Left renal pelvis (tissue), 4 donors: ENCODE measurements around the gene ANKRD2. TPM values are rescaled to one million over a fixed set of nuclear protein-coding genes. Genes with fewer than 3 reads are reported as not detected.

Experiments used
- DNase-seq, 4 donors: peaks; one replicate each; pipeline ENCODE4 v3.0.0-alpha.2; 2013; ENCODE audit warnings: low read depth in 4 of 4, low spot score in 3 of 4
- polyA plus RNA-seq, 4 donors: library from polyadenylated mRNA; unstranded; fragments of 120-200 nt; gene quantifications; one replicate each; pipeline ENCODE4 v1.2.1, GENCODE V29; 2013; ENCODE audit not compliant: insufficient read length in 4 of 4

Gene ANKRD2
- polyA plus RNA-seq, 4 donors = 0.40 to 0.49 (median 0.44) TPM

GRCh38 chr10:97590748-97591495, 18.3 kb downstream of the ANKRD2 start:
- DNase-seq = no peak

- no peak for DNase-seq
These were observed 20.8 kb downstream of the ANKRD2 start for GRCh38 chr10:97593421-97593820.

DNA sequence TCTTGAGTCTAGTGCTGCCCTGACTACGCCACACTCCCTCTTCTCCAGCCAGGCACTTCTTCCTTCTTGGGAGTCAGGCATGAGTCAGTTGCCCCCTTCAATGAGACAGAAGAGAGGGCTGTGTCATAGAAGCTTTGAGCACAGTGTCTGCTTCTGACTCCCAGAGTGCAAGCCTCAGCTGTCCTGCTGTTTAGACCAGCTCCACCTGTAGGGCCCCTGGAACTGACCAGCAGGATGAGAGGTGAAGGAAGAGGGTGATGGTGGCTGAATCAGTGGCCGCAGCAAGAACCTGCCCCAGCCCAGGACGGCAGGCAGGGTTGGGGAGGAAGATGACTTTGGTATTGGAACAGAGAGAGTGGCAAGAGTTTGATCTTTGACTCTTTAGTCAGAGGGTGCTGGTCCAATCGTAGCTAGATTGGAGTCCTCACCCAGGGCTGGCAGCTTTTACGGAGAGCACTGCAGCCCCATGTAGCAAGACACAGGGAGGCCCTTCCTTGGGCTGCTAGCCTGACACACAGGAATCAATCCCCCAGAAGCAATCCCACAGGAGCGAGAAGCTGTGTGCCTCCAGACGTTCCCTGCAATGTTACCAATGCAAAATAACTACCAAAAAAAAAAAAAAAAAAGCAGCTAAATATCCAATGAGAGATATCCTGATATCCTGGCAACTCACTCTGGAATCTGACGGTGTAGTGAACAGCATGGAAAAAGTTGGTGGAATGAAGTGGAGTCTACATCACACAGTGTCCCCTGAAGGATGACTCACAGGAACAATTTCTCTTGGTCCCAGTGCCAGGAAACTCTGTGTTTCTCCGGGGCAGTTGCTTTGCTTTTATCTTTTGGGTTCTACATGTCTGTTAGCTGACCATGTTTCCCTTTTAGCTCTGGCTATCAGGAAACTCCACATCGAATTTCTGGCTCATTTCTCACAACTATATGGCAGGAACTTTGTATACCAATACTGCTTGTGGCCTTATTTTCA, 23.8 kb downstream of the ANKRD2 start:
- DNase-seq = no peak

DNA sequence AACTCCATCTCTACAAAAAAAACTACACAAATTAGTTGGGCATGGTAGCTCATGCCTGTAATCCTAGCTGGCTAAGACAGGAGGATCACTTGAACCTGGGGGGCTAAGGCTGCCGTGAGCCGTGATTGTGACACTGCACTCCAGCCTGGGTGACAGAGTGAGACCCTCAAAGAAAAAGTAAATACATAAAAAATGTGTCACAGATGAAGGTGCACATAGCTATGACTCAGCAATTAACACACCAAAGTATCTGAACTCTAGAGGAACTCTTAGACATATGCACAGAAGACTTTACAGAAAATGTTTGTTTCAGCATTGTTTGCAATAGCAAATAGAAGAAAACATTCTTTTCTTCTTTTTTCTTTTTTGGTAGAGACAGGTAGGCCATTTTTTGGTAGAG, 25.2 kb downstream of the ANKRD2 start:
- no peak for DNase-seq

GRCh38 chr10:97598407-97599271, 26.1 kb downstream of the ANKRD2 start:
- no peak for DNase-seq

DNA sequence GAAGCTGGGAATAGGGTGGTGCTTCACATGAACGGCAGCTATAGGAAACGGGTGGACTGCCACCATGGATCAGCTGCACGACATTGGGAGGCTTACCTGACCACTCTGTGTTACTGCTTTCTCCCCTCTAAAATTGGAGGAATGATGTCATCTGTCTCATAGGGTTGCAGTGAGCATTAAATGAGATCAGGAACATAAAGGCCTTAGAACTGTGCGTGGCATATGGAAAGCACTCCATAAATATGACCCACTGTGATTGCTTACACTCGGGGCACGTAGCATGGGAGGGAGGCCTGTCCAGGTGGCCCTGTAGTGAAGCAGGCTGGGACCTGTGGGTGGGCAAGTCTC, 26.7 kb downstream of the ANKRD2 start:
- DNase-seq = no peak

GRCh38 chr10:97600616-97601015, 28.0 kb downstream of the ANKRD2 start:
- DNase-seq = no peak

- DNase-seq = no peak
These were observed 29.0 kb downstream of the ANKRD2 start for GRCh38 chr10:97601268-97602215.

- no peak for DNase-seq
These were observed 34.6 kb downstream of the ANKRD2 start for GRCh38 chr10:97607095-97607636.

DNA sequence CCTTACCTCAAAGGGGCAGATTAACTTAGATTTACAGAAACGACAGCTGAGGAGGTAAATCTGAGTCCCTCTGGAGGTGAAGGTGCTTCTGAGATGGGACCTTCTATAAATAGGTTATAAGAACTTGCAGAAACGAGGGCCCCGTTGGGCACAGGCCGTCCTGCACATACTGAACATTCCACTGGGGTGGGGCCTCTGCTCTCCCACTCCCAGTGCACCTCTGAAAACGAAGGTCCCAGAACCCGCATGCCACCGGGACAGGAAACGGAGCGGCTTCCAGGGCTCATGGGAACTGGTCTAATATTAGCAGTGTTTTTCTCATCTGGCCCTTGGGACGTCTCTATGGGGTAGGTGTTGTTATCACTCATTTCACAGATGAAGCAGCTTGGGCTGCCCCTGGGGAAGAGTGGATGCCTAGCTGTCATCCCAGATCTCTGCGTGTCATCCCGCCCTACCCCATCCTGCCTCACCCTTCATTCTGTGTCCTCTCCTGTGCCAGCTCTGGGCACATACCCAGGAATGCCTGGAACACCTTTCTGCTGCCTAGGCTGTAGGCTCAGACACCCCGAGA, 36.5 kb downstream of the ANKRD2 start:
- no peak for DNase-seq

DNA sequence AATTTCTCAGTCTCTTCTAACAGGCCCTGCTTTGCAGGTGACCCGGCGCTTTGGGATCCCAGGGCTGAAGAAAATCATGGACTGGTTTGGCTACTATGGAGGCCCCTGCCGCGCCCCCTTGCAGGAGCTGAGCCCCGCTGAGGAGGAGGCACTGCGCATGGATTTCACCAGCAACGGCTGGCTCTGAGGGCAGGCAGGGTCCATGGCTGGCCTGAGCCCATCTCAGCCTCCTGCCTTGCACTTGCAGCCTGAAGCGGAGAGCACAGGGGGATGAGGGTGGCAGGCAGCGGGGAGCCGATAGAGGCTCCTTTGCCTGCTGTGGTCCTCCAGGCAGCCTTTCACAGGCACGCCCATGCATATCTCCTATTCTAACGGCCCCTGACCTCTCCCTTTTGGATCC, 38.9 kb downstream of the ANKRD2 start:
- DNase-seq = no peak

GRCh38 chr10:97612386-97612785, 39.8 kb downstream of the ANKRD2 start:
- DNase-seq = no peak

DNA sequence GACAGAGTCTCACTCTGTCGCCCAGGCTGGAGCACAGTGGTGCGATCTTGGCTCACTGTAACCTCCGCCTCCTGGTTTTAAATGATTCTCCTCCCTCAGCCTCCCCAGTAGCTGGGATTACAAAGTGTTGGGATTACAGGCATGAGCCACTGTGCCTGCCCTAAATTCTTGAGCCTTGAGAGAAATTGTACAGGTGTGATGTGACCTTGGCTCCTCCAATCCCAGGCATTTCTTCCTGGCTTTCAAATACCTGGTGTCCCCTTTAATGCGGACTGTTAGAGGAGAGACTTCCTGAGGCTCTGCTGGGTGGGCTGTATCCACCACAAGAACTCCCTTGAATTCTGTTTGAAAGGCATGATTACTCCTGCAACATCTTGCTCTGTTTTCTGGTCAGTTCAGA, 45.7 kb downstream of the ANKRD2 start:
- DNase-seq = no peak

DNA sequence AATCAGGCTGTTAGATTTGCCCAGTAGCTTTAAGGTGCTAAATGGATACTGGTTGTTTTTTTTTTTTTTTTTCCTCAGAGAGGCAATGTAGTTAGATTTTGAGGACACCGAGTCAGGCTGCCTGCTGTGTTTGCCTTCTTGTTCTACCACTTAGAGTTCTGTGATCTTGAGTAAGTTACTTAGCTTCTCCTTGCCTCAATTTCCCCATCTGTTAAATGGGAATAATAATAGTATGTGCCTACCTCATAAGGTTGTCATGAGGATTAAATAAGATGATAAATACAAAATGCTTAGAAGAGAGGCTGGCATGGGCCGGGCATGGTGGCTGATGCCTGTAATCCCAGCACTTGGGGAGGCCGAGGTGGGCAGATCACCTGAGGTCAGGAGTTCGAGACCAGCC, 46.2 kb downstream of the ANKRD2 start:
- no peak for DNase-seq

GRCh38 chr10:97623277-97623676, 50.7 kb downstream of the ANKRD2 start:
- no peak for DNase-seq

DNA sequence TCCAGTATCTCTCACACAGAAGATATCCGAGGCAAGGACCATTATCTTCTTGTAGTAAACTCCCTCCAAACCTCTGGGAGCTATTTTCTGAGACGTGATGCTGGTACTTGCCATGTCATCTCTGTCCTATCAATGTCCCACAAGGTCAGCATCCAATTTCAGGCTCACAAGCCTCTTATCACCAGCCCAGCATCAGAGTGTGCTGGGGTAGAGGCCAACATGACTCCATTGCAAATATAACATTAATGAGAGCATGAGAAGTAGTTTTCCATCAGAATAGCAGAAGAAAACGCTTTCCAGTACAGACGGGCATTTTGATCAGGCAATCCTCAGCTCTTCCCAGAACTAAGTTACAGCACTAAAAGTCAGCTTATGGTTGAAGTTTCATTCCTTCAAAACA, 55.2 kb downstream of the ANKRD2 start:
- DNase-seq = no peak

DNA sequence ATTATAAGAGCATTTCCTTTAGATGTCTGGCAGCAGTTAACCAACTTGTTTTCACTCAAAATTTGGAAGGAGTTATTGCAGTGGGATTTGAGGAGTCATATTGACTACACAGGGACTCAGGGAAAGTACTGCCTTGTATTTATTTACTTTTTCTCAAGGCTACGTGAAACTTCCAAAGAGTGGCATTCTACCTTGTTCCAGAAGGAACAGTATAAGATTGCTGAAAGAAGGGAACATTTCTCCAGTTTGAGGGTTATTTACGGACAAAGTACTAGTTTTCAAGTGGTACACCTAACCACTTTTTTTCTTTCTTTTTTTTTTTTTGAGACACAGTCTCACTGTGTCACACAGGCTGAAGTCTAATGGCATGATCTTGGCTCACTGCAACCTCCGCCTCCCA, 55.6 kb downstream of the ANKRD2 start:
- no peak for DNase-seq

- DNase-seq = no peak
These were observed 56.7 kb downstream of the ANKRD2 start for GRCh38 chr10:97629289-97629688.

- DNase-seq = no peak
These were observed 58.5 kb downstream of the ANKRD2 start for GRCh38 chr10:97631098-97631497.
